ELF-1 (cell line): ENCODE data around the gene ARFGEF3.
"Not testable (repeated sequence)": the region's sequence is repeated elsewhere in the genome, so short reads cannot be mapped to it uniquely, and the experiment has no call there.

ENCODE experiments used
- DNase-seq: peaks from one replicate; pipeline ENCODE4 v3.0.0-alpha.2; 2016; ENCODE audit warnings: low read depth, low spot score

ARFGEF3 gene

GRCh38 chr6:138272533-138273315 lies 111.0 kb downstream of the ARFGEF3 start:
- DNase-seq = no peak

- DNase-seq = peak; percentile 28
Observed at GRCh38 chr6:138275976-138276375, 114.2 kb downstream of the ARFGEF3 start.

DNA sequence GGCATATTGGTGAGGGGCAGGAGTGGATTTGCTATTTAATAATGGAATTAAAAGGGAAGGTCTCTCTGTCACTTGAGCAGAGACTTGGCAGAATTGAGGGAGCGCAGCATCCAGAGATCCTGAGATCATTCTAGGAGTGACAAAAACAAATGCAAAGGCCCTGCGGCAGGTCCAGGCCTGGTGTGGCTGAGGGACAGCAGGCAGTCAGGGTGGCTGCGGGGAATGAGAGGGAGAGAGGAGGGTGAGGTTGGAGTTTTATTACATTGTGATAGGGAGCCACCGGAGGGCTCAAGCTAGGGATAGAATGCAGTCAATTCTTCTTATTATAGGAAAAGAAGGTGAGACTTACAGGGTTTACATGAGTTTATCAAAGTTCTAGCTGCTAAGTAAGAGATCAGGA lies 116.1 kb downstream of the ARFGEF3 start:
- DNase-seq = no peak

- peak; percentile 54 for DNase-seq
Observed at GRCh38 chr6:138278326-138278725, 116.6 kb downstream of the ARFGEF3 start.

GRCh38 chr6:138285800-138286199 lies 124.1 kb downstream of the ARFGEF3 start:
- no peak for DNase-seq

GRCh38 chr6:138286698-138287097 lies 125.0 kb downstream of the ARFGEF3 start:
- no peak for DNase-seq

GRCh38 chr6:138287144-138287955 lies 125.6 kb downstream of the ARFGEF3 start:
- DNase-seq = peak; percentile 73

GRCh38 chr6:138288428-138289085 lies 126.8 kb downstream of the ARFGEF3 start:
- DNase-seq = not testable (repeated sequence)

GRCh38 chr6:138289739-138290138 lies 128.0 kb downstream of the ARFGEF3 start:
- peak; percentile 31 for DNase-seq

GRCh38 chr6:138290423-138290962 lies 128.8 kb downstream of the ARFGEF3 start:
- DNase-seq = no peak

- DNase-seq = no peak
Observed at GRCh38 chr6:138291036-138291848, 129.5 kb downstream of the ARFGEF3 start.

DNA sequence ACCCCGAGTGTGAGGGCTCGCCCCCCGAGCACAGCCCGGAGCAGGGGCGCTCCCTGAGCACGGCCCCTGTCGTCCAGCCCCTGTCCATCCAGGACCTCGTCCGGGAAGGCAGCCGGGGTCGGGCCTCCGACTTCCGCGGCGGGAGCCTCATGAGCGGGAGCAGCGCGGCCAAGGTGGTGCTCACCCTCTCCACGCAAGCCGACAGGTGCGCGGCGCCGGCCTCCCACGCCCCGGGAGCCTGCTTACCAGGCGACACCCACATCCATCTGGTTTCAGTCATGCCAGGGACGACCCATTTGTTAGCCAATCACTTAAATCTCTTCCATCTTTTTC lies 130.1 kb downstream of the ARFGEF3 start:
- DNase-seq = no peak

DNA sequence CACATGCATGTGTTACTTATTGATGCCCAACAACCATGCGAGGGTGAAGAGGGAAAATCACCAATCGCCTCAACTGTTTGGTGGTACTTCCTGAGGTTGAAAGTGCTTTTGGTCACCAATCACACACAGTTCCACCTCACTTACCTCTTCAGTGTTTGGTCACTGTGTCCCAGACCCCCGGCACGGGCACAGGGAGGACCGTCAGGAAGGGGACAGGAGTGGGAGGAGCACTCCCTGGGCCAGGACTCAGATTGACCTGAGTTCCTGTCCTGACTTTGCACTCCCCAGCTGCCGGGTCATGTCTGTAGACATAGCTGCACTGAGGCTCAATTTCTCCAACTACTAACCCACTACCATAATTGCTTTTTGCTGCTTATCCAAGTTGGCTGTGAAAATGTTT lies 130.7 kb downstream of the ARFGEF3 start:
- DNase-seq = no peak

DNA sequence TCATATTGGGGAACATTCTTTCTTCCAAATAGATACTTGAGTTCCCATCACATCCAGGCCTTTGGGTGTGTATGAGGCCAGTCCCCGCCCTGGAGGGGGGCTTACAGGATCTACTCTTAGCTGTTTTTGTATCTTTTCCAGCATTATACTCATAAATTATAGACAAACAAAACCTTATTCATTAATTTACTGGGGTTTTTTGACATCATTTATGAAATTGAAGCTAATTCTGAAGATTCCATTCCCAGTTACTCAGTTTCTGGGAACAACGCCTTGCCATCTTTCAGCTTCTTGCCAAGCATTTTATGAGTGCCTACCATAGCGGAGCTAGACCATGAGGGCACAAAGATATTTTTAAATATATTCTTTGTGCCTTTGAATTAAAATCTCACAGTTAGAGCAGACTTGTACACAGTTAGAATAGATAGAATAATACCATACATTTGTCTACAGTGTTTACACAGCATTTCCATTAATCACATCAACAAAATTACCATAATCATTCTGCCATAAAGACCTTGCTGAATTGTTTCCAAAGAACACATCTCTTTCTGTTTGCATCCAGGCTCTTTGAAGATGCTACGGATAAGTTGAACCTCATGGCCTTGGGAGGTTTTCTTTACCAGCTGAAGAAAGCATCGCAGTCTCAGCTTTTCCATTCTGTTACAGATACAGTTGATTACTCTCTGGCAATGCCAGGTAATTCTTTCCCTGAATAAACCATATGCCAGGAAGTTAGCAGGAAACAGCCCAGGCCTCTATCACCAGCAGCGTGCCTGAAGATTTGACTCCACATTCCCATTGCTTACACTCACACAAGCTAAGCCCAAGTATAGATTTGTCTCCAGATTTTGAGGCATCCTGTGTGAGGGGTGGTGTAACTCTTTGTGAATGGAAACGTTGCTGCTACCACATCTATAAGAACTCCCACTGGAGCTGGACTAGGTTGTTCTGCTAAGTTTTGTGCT lies 132.0 kb downstream of the ARFGEF3 start:
- no peak for DNase-seq

GRCh38 chr6:138296381-138296780 lies 134.6 kb downstream of the ARFGEF3 start:
- no peak for DNase-seq

DNA sequence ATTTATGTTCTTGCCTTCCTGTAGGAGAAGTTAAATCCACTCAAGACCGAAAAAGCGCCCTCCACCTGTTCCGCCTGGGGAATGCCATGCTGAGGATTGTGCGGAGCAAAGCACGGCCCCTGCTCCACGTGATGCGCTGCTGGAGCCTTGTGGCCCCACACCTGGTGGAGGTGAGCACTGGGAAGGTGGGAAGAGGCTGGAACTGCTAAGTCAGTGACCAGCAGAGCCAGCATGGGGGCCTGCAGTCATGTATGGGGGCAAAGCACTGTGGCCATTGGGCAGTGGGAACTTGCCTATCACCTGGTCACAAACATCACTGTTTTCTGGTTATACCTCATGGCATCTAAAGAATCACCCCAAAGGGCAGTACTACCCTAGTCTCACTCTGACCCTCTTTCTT lies 135.0 kb downstream of the ARFGEF3 start:
- DNase-seq = no peak

DNA sequence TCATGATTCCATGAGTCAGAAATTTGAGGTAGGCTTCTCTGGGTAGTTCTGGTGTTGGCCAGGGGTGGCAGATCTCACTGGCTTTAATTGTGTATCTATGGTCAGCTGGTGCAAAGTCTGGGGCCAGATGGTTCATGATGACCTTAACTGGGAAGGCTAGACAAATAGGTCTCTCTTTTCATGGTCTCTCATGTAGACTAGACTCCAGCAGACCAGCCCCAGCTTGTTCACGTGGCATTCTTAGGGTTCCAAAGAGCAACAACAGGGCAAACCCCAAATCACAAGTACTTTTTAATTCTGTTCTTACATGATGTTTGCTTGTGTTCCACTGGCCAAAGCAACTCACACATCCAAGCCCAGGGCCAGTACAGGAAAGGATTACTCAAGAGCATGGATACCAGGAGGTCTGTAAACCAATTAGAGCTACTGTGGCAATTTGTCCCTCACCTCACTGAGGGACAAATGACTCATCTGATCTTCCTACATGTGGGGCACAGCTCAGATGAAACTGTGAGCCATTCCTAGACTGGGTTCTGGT lies 136.1 kb downstream of the ARFGEF3 start:
- no peak for DNase-seq

GRCh38 chr6:138300469-138300868 lies 138.7 kb downstream of the ARFGEF3 start:
- no peak for DNase-seq

GRCh38 chr6:138302554-138302953 lies 140.8 kb downstream of the ARFGEF3 start:
- no peak for DNase-seq

GRCh38 chr6:138307352-138307751 lies 145.6 kb downstream of the ARFGEF3 start:
- no peak for DNase-seq
